NCI-H1092 (cell line): Measurements from ENCODE around the gene PPM1E.
"Not testable (repeated sequence)": the region's sequence is repeated elsewhere in the genome, so short reads cannot be mapped to it uniquely, and the experiment has no call there.

ENCODE experiments used
- DNase-seq: peaks from one replicate; lab custom pipeline; 2025; lab: John Stamatoyannopoulos, UW

Gene PPM1E

GRCh38 chr17:58840820-58841612 lies 85.4 kb downstream of the PPM1E start:
- no peak for DNase-seq

DNA sequence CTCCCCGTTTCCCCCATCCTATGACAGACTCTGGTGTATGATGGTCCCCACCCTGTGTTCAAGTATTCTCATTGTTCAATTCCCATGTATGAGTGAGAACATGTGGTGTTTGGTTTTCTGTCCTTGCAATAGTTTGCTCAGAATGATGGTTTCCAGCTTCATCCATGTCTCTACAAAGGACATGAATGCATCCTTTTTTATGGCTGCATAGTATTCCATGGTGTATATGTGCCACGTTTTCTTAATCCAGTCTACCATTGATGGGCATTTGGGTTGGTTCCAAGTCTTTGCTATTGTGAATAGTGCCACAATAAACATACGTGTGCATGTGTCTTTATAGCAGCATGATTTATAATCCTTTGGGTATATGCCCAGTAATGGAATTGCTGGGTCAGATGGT lies 90.8 kb downstream of the PPM1E start:
- not testable (repeated sequence) for DNase-seq

DNA sequence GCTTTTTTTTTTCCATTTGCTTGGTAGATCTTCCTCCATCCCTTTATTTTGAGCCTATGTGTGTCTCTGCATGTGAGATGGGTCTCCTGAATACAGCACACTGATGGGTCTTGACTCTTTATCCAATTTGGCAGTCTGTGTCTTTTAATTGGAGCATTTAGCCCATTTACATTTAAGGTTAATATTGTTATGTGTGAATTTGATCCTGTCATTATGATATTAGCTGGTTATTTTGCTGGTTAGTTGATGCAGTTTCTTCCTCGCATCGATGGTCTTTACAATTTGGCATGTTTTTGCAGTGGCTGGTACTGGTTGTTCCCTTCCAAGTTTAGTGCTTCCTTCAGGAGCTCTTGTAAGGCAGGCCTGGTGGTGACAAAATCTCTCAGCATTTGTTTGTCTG lies 94.5 kb downstream of the PPM1E start:
- not testable (repeated sequence) for DNase-seq

DNA sequence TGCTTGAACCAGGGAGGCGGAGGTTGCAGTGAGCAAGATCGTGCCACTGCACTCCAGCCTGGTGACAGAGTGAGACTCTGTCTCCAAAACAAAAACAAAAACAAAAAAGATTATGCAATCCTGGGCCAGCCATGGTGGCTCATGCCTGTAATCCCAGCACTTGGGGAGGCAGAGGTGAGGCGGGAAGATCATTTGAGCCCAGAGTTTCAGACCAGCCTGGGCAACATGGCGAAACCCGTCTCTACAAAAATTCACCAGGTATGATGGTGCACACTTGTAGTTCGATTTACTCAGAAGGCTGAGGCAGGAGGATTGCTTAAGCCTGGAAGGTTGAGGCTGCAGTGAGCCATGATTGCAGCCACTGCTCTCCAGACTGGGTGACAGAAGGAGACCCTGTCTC lies 109.6 kb downstream of the PPM1E start:
- no peak for DNase-seq

DNA sequence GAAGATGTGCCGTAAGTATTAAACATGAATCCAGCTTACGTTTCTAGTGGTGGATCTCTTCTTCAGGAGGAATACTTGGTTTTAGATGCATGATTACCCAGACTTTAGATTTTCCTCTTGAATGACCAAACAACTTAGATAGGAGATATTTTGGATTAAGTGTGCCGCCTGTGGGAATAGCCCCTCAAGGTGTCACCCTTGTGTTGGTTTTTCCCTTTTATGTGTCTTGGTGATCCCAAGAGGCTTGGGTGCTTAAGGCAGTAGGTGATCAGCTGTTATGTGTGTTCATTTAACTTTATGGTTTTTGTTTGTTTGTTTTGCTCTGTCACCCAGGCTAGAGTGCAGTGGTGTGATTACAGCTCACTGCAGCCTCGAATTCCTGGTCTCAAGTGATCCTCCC lies 115.1 kb downstream of the PPM1E start:
- no peak for DNase-seq

DNA sequence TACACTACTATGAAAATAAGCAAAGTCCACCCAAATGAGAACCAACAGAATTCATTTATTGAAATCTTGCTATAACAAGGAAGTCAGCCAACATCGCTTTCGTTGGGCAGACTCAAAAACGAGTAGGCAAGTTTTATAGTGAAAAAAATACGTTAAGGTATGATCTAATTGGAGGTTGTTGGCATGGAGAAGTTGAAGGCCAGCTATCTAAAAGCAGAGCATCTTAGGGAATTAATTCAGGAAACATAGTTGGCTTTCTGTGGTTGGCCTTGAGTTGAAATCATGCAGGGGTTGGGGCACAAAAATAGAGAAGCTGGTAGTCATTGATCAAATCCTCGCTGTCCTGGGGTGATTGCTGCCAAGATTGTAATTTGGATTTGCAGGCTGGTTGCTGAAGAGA lies 118.3 kb downstream of the PPM1E start:
- DNase-seq: no peak

GRCh38 chr17:58875261-58875660 lies 119.6 kb downstream of the PPM1E start:
- no peak for DNase-seq

DNA sequence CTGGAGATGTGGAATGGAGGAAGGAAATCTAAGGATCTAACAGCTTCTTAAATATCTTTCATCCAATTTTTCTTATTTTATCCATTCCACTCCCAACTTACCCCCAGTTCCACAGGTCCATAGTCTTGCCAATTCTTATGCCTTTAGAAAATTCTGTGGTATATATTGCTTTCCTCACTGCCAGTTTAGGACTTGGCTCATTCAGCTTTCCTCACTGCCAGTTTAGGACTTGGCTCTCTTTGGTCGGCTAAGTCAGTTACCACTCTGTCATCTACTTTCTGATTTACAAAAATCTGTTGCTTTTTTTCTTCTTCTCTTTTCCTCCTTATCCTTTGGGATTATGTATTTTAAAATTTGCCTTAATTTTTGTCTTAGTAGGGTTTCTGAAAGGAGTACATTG lies 128.5 kb downstream of the PPM1E start:
- no peak for DNase-seq

DNA sequence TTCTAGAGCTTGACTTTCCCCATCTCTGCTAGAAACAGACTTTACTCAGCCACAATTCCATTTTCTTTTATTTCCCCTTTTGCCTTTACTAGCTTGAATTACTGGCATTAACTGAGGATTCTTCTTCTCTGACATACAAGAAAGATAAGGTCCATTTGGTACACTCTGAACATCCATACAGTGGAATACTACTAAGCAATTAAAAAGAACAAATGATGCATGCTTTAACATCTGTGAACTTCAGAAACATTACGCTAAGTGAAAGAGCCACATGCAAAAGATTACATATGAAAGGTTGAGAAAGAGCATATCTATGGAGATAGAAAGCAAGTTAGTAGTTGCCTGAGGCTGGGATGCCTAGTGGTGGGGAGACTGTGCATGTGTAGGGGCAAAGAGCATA lies 130.9 kb downstream of the PPM1E start:
- DNase-seq: no peak

- no peak for DNase-seq
Observed at GRCh38 chr17:58889928-58890327, 134.3 kb downstream of the PPM1E start.

- DNase-seq: no peak
Observed at GRCh38 chr17:58899191-58899590, 143.5 kb downstream of the PPM1E start.

DNA sequence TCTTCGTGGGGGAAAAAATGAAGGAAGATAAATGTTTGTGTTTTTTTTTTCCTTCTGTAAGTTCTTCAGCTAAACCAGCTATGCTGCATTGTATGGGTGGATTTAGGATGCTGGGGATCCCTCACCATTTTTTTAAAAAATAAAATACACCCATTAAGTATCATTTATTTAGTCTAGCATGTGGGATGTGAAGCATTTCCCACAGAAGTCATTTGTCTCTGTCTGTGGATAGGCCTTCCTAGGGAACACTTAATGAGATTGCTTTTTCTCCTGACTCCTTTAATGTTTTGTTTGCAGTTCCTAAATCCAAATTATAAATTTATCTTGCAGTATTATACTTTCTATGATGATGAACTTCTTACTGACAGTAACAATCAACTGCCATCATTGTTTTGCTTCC lies 146.7 kb downstream of the PPM1E start:
- no peak for DNase-seq

- no peak for DNase-seq
Observed at GRCh38 chr17:58911741-58912343, 156.2 kb downstream of the PPM1E start.

GRCh38 chr17:58913552-58913951 lies 157.9 kb downstream of the PPM1E start:
- DNase-seq: no peak

GRCh38 chr17:58913971-58914769 lies 158.5 kb downstream of the PPM1E start:
- no peak for DNase-seq

DNA sequence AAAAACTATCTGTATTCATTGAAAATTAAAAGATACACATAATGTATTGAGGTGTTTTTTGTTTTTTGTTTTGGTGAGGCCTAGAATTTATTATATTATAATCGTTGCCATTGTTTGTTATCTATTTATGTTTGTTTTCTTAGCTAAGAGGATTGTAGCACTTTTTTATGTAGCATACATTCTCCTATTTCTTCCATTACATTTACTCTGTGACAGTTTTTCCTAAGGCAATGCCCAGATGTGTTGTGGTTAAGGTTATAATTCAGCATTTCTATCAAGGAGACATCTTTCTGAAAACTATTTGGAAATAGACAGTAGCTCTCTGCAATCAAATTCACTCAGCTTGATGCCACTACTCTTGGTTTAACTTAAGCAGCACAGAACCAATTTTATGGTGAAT lies 161.6 kb downstream of the PPM1E start:
- no peak for DNase-seq

DNA sequence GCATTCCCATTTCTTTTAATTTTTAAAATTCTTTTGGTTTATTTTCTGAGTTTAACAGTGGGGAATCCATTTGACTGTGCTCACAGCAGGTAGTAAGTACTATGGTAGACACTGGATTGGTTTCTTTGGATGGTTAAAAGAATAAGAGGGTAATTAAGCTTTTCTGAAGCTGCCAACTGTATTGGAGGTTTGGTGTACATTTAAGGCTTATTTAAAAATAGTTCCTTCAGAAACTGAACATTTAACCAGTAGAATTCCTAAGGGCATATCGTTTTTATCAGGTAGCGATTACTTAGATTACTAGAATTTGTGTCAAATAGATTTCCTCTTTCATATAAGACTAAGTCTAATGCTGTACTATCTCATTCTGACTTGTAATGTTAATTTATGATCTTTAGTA lies 162.4 kb downstream of the PPM1E start:
- DNase-seq: no peak

- no peak for DNase-seq
Observed at GRCh38 chr17:58918884-58919283, 163.2 kb downstream of the PPM1E start.

GRCh38 chr17:58920773-58921172 lies 165.1 kb downstream of the PPM1E start:
- no peak for DNase-seq

DNA sequence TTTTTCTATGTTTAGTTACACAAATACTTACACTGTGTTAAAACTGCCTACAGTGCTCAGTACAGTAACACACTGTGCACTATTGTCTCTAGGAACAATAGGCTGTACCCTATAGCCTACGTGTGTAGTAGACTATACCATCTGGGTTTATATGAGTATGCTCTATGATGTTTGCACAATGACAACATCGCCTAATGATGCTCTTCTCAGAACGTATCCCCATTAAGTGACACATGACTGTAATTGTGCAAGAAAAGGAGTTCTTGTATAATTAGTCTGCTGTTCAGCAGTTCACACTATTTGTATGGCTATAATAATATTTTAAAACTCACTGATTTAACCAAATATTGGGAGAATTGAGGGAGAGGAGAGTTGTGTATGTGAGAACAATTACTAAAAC lies 177.3 kb downstream of the PPM1E start:
- DNase-seq: no peak

GRCh38 chr17:58936295-58936694 lies 180.6 kb downstream of the PPM1E start:
- DNase-seq: no peak

DNA sequence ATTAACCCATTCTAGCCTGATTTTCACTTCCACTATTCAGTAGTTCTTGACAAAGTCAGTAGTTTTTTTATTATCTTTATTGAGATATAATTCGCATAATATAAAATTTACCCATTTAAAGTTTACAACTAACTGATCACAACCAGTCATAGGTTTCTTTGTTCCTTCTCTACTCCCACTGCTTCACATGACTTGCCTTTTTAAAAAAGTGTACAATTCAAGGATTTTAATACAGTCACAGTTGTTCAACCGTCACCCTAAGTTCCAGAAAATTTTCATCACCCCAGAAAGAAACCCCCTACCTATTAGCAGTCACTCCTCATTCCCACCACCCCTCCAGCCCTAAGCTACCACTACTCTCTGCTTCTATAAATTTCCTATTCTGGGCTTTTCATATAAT lies 188.5 kb downstream of the PPM1E start:
- DNase-seq: no peak

GRCh38 chr17:58947411-58947810 lies 191.8 kb downstream of the PPM1E start:
- DNase-seq: no peak
